Activated T-helper 1 cell treated with anti-CD3 and anti-CD28 coated beads, Interleukin-2, amount 50 U/mL, for 16 hours (primary cell): ENCODE data around the gene SV2B.
"Not testable (repeated sequence)": the region's sequence is repeated elsewhere in the genome, so short reads cannot be mapped to it uniquely, and the experiment has no call there.

Experiments used
- DNase-seq, 2 donors: peaks; one replicate each; pipeline ENCODE4 v3.0.0-alpha.2; 2020; ENCODE audit warnings: low read depth in 1 of 2, low spot score in 1 of 2

SV2B gene

DNA sequence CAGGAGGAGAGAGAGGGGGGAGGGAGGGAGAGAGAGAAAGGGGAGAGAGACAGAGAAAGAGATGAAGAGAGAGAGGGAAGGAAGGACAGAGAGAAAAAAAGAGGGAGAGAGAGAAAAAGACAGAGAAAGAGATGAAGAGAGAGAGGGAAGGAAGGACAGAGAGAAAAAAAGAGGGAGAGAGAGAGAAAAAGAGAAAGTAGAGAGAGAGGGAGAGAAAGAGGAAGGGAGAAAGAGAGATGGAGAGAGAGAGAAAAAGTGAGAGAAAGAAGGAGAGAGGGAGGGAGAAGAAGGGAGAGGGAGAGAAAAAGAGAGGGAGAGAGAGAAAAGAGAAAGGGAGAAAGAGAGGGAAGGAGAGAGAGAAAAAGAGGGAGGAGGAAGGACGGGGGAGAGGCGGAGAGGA is 204.2 kb downstream of the SV2B start:
- DNase-seq: no peak

DNA sequence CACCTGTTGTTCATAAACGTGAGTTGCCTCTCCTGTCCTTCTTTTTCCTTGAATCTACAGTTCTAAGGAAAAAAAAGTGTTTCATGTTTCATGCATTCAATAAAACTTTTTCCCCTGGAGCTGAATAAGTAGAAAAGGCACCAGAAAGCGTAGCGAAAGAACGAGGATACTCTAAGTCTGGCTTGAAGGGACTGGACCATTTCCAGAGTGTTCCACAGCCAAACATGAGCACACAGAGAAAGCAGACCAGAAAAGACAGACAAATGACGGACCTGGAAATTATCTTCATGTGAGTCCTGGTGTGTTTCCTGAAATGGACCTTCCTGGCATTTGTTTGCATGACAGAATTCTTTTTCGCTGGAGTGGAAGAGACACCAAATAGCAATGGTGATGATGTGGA is 204.7 kb downstream of the SV2B start:
- no peak for DNase-seq

DNA sequence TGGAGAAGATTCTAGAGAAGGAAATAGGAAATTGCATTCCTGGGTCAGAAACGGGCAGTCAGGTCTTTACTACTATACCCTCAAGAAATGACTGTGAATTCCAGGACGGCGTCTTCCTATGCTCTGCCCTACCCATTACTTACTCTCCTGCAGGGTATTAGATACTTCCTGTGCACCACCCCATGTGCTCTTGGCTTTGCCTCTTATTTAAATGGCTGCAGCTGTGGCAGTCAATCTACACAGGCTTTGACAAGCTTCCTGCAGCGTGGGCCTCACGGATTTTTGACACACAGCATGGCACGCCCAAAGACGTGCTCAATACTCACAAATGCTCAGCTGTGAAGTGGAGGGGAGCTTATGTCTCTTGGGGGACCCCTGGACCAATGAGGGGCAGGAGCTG is 206.1 kb downstream of the SV2B start:
- DNase-seq: no peak

DNA sequence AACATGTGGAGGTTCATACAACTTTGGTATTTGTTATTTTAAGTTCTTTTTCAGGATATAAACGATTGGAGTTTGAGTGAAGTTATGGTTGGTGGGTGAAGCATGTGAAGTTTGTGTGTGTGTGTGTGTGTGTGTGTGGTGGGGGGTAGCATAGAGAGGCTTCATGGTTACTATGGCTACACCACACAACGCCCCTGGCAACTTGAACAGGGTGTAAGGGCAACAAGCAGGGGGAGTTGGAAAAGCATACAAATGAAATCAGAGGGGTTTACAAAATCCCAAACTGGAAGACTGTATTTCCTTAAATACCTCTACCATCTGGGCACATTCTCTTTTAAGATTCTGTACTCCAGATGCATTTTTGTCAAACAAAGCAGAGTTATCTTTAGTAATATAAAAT is 207.5 kb downstream of the SV2B start:
- DNase-seq: no peak

DNA sequence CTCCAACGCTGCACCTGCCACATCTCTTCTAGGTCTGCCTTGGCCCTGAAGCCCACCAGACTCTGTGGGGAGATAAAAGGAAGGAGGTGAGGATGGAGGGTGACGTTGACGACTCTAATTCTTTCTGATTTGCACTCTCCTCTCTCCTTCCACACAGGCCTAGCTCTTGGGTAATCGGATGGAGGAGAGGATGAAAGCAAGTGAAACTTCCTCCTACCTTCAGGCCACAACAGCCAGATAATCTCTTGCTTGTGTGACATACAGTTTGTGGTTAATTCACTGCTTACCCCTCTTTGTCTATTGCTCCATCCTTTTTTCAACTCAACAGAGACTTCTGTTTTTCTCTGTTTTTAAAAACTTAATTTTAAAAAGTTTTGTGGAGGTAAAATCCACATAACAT is 208.1 kb downstream of the SV2B start:
- DNase-seq: no peak

DNA sequence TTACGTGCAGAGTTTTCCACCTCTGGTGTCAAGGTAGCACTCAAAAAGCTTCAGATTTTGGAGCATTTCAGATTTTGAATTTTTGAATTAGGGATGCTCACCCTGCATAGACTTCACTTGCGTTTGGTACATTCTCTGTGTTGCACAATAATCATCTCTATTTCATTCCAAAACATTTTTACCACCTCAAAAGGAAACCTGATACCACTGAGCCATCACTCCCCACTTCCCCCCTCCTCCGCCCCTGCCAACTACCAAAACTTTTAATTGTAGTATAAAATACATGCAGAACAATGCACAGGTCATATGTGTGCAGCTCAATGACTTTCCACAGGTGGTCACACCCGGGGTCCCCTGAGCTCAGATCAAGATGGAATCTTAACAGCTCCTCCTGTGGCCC is 208.8 kb downstream of the SV2B start:
- DNase-seq: no peak

DNA sequence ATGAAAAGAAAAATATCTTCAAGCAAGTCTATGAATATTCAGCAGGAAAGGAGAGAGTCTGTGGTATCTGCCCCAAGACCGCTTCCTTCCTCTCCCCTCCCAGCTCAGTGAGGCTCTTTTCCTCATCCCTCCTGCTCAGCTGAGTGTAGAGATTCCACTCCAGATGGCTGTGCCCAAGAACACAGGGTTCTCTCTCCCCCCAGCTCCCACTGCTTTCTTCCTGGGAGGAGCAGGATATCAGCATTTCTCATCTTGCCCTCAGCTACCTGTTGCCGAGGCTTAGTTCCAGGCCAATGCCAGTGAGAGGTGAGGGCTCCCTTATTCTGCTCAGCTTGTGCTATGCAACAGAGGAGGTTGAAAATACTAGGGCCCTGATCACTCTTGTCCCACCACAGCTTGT is 211.9 kb downstream of the SV2B start:
- no peak for DNase-seq

DNA sequence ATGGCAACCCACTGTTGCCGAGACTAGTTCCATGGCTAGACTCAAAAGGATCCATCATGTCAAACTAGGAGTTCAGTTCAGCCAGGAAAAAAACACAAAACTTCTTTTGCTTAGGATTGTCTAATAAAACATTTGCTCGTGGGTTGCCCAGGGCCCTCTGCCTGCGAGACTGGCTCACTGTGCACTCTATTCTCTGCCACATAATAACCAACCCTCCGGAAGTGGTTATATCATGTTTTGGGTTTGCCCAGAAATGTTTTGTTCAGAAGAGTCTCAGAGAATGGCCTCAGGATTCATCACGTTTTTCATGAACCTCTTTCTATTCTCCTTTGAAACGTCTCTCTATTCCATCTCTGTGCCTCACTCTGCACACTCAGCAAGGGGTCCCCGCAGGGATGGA is 216.1 kb downstream of the SV2B start:
- no peak for DNase-seq

DNA sequence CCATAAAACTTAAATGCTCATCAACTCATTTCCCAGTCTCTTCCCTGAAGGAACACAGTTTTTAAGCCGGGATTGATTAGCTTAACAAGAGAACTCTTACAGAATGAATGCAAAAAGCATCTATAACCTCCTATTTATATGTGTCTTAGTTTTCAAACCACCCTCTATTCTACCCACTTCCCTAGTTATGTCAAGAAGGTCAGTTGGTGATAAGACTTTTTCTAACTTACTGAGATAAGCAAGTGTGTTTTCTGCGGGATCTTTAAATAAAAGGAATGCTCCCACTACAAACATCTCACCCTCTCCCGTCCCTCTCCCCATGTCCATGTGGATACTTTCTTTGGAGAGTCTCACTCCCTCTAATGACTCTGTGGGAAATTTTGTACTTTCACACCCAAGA is 218.5 kb downstream of the SV2B start:
- DNase-seq: no peak

DNA sequence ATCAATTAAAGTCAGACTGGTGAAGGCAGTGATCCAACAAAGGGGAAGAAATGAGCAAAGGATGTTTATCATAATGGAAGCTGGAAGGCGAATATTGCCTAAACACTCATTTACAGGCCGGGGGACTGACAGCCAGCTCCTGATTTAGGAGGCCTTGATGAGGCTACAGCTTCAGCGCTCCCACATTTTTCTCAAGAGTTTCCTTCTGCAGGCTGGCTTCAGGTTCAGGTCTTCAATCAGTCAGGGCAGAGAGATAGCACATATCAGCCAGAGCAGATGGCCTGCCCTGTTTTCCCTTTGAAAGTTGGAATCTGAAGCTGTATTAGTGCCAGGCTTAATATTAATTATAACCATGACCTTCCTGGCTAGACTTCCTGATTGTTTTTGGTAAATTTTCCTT is 218.9 kb downstream of the SV2B start:
- DNase-seq: no peak

DNA sequence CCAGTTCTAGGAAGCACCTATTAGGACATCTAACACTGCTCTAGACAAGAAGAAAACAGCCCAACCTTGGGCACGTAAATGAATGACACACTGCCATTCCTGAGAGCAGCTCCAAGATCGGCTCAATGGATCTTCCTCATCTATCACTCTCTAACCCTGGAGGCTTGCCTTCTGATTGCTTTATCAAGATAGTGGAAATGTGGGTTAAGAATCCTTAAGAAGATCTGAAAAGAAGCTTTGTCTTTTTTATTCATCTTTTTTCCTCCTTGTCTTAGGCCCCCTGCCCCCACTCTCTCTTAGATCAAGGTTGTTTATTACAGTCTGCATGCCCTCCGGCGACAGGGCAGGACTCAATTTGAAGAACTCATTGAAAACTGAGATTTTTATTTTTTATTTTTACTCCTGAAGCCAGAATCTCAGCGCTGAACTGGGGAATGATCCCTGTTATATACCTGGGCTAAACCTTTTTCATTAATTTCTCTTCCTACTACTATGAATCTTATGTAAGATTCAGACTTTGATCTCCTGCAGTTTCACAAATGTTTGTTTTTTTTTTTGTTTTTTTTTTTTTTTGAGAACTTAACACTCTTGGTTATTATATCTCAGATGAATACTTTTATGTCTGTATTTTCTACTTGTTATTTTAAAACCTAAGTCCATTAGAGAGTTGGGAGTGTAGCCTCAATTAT is 219.5 kb downstream of the SV2B start:
- DNase-seq: no peak

DNA sequence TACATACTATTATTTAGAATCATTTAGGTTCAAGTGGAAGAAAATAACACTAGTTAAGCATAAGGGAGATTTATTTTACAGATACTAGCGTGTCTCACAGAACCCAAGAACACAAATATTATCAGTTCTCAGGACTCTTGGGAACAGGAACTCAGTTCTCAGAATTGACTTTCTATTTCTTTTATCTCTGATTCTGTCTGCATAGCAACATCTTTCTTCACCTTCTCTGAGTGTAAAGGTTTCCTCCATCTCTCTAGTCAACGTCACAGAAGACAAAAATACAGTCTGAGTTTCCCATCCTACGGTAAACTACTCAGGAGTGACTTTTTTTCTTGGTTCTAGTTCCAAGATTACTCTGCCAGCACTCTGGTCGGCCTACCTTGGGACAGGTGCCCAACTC is 220.0 kb downstream of the SV2B start:
- DNase-seq: no peak

DNA sequence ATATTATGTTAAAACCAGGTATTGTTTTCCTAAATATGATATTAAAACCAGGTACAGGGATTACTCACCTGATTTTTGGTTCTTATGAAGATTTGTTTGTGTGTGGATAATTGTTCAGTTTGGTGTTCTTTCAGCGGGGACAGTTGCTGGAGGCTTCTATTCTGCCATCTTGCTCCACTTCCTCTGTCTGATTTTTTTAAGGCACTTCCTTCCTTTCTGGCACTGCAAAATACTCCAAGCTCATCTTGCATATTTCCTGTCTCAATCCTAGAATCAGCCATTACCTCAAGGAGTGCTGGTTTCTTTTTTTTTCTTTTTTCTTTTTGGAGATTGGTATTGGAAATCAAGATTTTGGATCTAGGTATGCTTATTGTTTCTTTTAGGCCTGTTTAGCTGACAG is 229.9 kb downstream of the SV2B start:
- no peak for DNase-seq

DNA sequence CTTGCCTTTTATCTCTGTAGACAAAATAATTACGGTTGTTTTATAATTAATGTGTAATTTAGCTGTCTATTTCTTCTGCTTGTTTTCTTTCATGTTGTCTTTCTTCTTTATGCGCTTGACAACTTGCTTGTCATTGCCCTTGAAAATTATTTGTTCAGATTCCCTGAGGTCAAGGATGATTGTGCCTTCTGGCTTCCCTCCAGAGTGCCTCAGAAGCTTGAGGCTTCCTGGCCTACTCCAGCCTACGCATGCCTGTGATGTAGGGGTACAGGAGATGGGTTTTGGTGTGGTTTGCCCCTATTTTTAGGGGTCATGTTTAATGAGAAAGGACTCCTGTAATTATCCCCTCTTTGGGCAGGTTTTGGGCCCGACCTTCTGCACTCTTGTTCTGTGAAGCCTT is 231.5 kb downstream of the SV2B start:
- no peak for DNase-seq

DNA sequence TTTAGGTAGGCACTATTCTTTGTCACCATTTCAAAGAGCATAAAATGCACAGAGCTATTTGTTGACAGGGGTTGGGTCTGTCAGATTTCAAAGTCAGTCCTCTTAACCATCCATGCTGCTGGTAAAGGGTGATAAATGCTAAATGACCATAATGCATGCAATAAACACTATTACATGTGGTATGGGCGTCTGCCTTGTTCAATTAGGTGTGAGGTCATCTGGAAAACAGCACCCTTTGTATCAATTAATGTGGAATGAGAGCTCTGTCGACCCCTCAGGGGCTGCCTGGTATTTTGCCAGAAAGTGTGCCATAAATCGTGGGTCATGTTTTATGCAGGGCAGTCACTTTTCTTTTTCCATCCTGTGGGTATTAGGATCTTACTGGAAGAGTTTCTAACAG is 235.6 kb downstream of the SV2B start:
- no peak for DNase-seq

DNA sequence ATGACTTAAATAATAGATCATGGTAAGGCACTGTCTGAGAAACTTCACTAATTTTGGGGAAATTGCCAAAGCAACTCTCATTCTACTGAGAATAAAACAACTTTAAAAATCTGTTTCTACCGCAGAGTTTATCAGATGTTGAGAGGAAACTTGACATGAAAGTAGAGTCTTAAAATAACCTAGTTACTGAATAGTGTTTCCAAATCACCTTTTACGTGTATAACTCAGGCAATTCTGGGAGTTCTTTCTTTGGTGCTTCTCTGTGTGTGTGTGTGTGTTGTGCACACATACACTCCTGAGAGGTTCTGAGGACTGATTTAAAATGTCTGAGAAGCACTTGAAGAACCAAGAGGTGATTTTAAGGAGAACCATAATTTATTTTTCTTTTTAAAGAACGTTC is 236.6 kb downstream of the SV2B start:
- DNase-seq: no peak

DNA sequence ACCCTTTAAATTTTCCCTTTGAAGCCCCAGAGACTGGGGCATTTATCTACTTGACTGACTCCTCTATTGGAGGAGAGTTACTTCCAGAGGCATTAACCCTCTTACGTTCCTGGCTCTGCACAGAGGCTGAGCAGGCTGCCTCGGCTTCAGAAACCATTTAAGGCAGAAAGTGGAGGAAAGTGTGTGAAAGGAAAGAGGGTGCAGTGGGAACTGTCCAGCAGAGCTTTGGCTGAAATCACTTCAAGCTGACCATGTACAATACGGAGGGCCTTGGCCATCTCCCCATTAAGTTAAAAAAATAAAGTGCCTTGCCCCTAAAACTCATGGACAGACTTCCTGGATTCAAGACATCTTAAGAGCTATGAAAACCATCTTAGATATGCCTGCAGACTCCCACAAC is 238.7 kb downstream of the SV2B start:
- no peak for DNase-seq

DNA sequence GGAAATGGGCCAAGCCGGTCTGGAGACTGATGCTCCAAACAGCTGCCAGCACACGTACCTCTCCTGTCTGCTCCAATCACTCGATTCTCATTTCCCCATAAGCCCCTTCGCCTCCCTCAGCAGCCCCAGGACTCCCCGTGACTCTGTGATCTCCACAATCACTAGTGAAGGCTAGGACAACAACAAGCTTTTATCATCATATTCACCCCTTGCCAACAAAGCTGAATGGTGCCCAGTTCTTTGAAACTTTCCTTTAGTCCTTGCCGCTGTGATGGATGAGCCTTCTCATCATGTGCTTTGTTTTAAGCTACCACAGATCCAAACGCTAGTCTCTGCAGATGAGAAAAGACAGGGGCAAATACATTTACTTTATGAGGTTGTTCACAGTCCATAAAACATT is 242.0 kb downstream of the SV2B start:
- DNase-seq: no peak

DNA sequence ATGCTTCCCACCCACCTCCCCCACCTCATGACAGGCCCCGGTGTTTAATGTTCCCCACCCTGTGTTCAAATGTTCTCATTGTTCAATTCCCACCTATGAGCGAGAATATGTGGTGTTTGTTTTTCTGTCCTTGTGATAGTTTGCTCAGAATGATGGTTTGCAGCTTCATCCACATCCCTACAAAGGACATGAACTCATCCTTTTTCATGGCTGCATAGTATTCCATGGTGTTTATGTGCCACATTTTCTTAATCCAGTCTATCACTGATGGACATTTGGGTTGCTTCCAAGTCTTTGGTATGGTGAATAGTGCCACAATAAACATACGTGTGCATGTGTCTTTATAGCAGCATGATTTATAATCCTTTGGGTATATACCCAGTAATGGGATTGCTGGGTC is 244.9 kb downstream of the SV2B start:
- DNase-seq: not testable (repeated sequence)

DNA sequence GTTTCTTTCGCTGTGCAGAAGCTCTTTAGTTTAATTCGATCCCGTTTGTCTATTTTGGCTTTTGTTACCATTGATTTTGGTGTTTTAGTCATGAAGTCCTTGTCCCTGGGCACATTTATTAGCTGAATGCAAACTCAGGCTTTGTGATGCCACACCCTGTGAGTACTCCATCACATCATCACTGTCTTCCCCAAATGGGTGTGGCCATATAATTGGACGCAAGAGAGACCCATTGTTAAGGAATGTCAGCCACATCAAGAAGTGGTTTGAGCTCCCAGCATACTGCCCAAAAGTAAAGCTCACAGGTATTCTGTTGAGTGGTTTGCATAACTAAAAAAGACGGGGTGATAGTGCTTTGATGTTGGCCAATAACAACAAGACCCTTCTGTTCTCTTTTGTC is 245.7 kb downstream of the SV2B start:
- no peak for DNase-seq

DNA sequence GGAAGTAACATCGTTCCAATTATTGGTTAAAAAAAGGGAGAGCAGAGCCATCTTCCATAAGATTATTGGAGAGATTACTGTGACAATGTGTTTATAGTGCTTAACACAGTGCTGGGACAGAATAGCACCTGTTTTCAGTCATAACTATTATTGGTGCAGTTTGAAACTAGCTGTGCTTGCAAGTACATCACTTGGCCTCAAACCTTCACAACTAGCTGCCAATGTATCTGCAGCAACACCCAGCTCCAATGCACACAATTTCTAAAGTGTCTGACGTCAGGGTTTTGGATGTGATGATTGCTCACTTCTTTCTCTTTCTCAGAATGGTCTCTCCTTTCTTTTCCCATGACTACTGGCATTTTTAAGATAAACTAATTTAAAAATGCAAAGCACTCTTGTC is 246.2 kb downstream of the SV2B start:
- DNase-seq: no peak

DNA sequence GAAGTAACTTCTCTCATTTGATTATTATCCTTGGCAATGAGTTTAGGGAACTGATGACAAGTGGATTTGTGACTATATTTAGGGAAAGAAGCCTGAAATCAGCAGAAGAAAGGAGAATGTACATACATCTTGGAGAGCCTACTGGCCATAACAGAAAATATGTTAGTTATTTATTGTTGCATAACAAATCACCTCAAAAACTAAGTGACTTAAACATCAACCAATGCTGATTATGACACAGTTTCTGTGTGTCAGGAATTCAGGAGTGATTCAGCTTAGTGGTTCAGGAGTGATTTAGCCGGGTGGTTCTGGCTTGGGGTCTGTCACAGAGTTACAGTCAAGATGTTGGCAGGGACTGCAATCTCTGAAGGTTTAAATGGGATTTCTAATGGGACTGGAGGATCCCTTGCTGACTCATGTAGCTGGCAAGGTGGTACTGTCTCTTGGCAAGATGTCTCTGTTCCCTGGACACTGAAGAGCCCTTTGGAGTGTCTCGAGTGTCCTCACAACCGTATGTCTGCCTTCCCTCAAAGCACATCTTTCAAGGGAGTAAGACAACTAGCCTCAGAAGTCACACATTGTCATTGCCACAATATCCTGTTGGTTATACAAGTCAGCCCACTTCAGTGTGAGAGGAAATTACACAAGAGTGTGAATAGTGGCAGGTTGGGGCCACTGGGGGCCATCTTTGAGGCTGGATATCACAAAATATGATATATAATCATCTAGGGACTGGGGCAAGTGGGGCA is 248.9 kb downstream of the SV2B start:
- no peak for DNase-seq
